ENCODE data around the gene MS4A3. TPM values are rescaled to one million over a fixed set of nuclear protein-coding genes. Genes with fewer than 3 reads are reported as not detected.

The MS4A3 gene
- not detected in 2 replicates for total RNA-seq

GRCh38 chr11:60056349-60056969, at the start of gene MS4A3:
Gene MS4A3 (plus strand): TSS chr11:60056665. CDS start chr11:60061161, 4,496 bp downstream.

GRCh38 chr11:60016881-60017280, 39.6 kb upstream of the MS4A3 start, which contains the start of gene OOSP4B:
Gene OOSP4B (plus strand): TSS chr11:60017181.

GRCh38 chr11:60040109-60040508, 16.4 kb upstream of the MS4A3 start, which contains the start of gene OOSP2:
Gene OOSP2 (plus strand): TSS chr11:60040409. CDS start chr11:60040460, 51 bp downstream.

GRCh38 chr11:60088364-60088763, 31.9 kb downstream of the MS4A3 start, which contains the start of gene MS4A2:
Gene MS4A2 (plus strand): TSS chr11:60088664. CDS start chr11:60088766, 102 bp downstream.

Other genes starting within 250 kb of the MS4A3 start
- 19.5 and 23.1 TPM in 2 replicates for gene MRPL16, start 245.9 kb upstream of the MS4A3 start, total RNA-seq
- gene CBLIF, start 211.2 kb upstream of the MS4A3 start, total RNA-seq, result not detected in 2 replicates
- 0.68 and 22.1 TPM in 2 replicates for gene TCN1, start 190.2 kb upstream of the MS4A3 start, total RNA-seq
- gene OOSP3, start 177.9 kb upstream of the MS4A3 start, total RNA-seq, result not detected in 2 replicates
- gene OOSP1, start 118.2 kb upstream of the MS4A3 start, total RNA-seq, result not detected in 2 replicates
- not detected in 2 replicates for gene OOSP4A, start 92.6 kb upstream of the MS4A3 start, total RNA-seq
- not detected in 2 replicates for gene OOSP4B, start 39.5 kb upstream of the MS4A3 start, total RNA-seq
- not detected in 2 replicates for gene OOSP2, start 16.3 kb upstream of the MS4A3 start, total RNA-seq
- not detected in 2 replicates for gene MS4A2, start 32.0 kb downstream of the MS4A3 start, total RNA-seq
- gene MS4A6A, start 126.4 kb downstream of the MS4A3 start, total RNA-seq, result not detected in 2 replicates
- not detected in 2 replicates for gene MS4A4E, start 186.5 kb downstream of the MS4A3 start, total RNA-seq
- gene MS4A4A, start 224.0 kb downstream of the MS4A3 start, total RNA-seq, result not detected in 2 replicates

Data from nasal cavity respiratory epithelium epithelial cell of viscerocranial mucosa (primary cell).